ENCODE results near the gene DUS1L.

GRCh38 chr17:82083009-82083408, 17.4 kb upstream of the DUS1L start:
- TF ChIP-seq CTCF (IDR thresholded peaks at IDR 0.05) (no peak), EZH2 (IDR thresholded peaks at IDR 0.05; ENCODE audit: borderline replicate concordance, insufficient read depth, low read depth, low read length, poor library complexity, severe bottlenecking) (no peak)
